ENCODE data around the gene MEAF6. TPM values are rescaled to one million over a fixed set of nuclear protein-coding genes. Genes with fewer than 3 reads are reported as not detected.

Gene MEAF6
- total and polyA plus RNA-seq, 2 donors (not counting 3 experiments of a cell fraction or from before 2014, with no cell fraction given): 28.0 to 62.5 TPM

- ChIA-PET POLR2A (no interaction called here), CTCF (interaction anchor here (1.6 kb wide), 1 partner anchor 23 kb away, joined by 4 read pairs; the partner anchor contains the start of gene MEAF6)
- no TSS peak for BruUV-seq (replicated peaks)
These were observed 22.8 kb upstream of the MEAF6 start for GRCh38 chr1:37537378-37537777.

More at GRCh38 chr1:37537378-37537777, 22.8 kb upstream of the MEAF6 start:
- no peak overlapping the region for H3K27ac ChIP-seq (ENCODE audit: insufficient read depth, low read depth, low read length)
- H4K20me1 ChIP-seq (replicated peaks; ENCODE audit: control insufficient read depth, extremely low read depth, insufficient read depth, low read length): no peaks in the 10 kb centered on the region
- H3K9me1 ChIP-seq (replicated peaks; ENCODE audit: control insufficient read depth, extremely low read depth, insufficient read depth, low read length): no peaks in the 10 kb centered on the region
- peaks cover 2% of the 10 kb centered on the region for H3K79me2 ChIP-seq (ENCODE audit: control insufficient read depth, insufficient read depth, low read length)
- no peak overlapping the region for H3K4me3 ChIP-seq (replicated peaks in 1 of 3; ENCODE audit: insufficient read depth in 1 of 3, low read depth in 1 of 3, low read length in 3 of 3)
- intact Hi-C loops (cut with micrococcal nuclease): no loop called here
- DNase-seq (ENCODE audit: low read depth, low spot score) (no peak), FAIRE-seq (no peak)
- dilution Hi-C loops (cut with MboI; ENCODE audit: extremely low pct_ligation_motif_present, low sequenced_read_pairs): no loop called here
- H3K27me3 ChIP-seq (ENCODE audit: control insufficient read depth in 2 of 2, insufficient read depth in 2 of 2, low read length in 2 of 2): no peaks in the 10 kb centered on the region
- TF ChIP-seq POLR2A (IDR thresholded peaks at IDR 0.05; ENCODE audit: low read depth, low read length) (no peak), FOS (IDR thresholded peaks at IDR 0.05; ENCODE audit: borderline replicate concordance, insufficient read depth, low read length) (no peak), GATA2 (IDR thresholded peaks at IDR 0.05; ENCODE audit: insufficient read depth, insufficient read length, low read depth, low read length) (no peak), CTCF (IDR thresholded peaks at IDR 0.05; ENCODE audit: extremely low read depth in 1 of 2, insufficient read depth in 1 of 2, low read depth in 1 of 2, low read length in 2 of 2) (no peak), MYC (IDR thresholded peaks at IDR 0.05; ENCODE audit: low read depth, low read length) (no peak), MAX (IDR thresholded peaks at IDR 0.05; ENCODE audit: insufficient read depth, insufficient read length) (no peak), EZH2 (IDR thresholded peaks at IDR 0.05; ENCODE audit: borderline replicate concordance, low read depth, low read length, severe bottlenecking) (no peak), POLR2AphosphoS5 (IDR thresholded peaks at IDR 0.05; ENCODE audit: insufficient read depth, low read depth, low read length) (no peak), JUN (IDR thresholded peaks at IDR 0.05; ENCODE audit: borderline replicate concordance, insufficient read depth, insufficient read length, low read depth) (no peak)
- H3K36me3 ChIP-seq (ENCODE audit: control insufficient read depth in 2 of 2, extremely low read depth in 1 of 2, insufficient read depth in 2 of 2, low read length in 2 of 2): peaks cover 3 to 20% of the 10 kb centered on the region in 2 experiments
- no peak overlapping the region for H3K4me2 ChIP-seq (ENCODE audit: insufficient read depth, low read length)
- H3K4me1 ChIP-seq (ENCODE audit: control insufficient read depth, extremely low read depth, insufficient read depth, low read length): peaks cover 17% of the 10 kb centered on the region
- H2AFZ ChIP-seq (ENCODE audit: low read depth, low read length): no peak overlapping the region
- no peak overlapping the region for H3K9ac ChIP-seq (replicated peaks; ENCODE audit: extremely low read depth, insufficient read depth, low read length)
- H3K9me3 ChIP-seq (replicated peaks; ENCODE audit: control insufficient read depth, insufficient read depth, low read length): no peaks in the 10 kb centered on the region

Measured in endothelial cell of umbilical vein (primary cell).